Naive B cell (primary cell): ENCODE measurements around the gene ZNF614. TPM values are rescaled to one million over a fixed set of nuclear protein-coding genes. Genes with fewer than 3 reads are reported as not detected.
"Not testable (repeated sequence)": the region's sequence is repeated elsewhere in the genome, so short reads cannot be mapped to it uniquely, and the experiment has no call there.

Experiments used
- ATAC-seq, 2 donors: fragments of 150-1000 bp; cut with Tn5 transposase; 2 replicates each; pipeline ENCODE4 v1.10.0; 2021; ENCODE audit warnings: low read depth in 2 of 2, mild to moderate bottlenecking in 2 of 2, moderate library complexity in 2 of 2
- DNase-seq: peaks from one replicate; pipeline ENCODE4 v3.0.0; 2022
- H3K27ac Mint-ChIP-seq, 6 donors: one replicate each; pipeline ENCODE4 v1.8.0; 2020 to 2022; ENCODE audit warnings: mild to moderate bottlenecking in 6 of 6, mixed read lengths in 6 of 6, moderate library complexity in 5 of 6, inconsistent platforms in 2 of 6
- H3K27me3 Mint-ChIP-seq, 3 donors: one replicate each; pipeline ENCODE4 v1.8.0; 2021 to 2022; ENCODE audit warnings: mixed read lengths in 3 of 3, mild to moderate bottlenecking in 1 of 3
- H3K36me3 Mint-ChIP-seq, 2 donors: one replicate each; pipeline ENCODE4 v1.8.0; 2020 to 2022; ENCODE audit warnings: mixed read lengths in 2 of 2, inconsistent platforms in 1 of 2, mild to moderate bottlenecking in 1 of 2
- H3K4me1 Mint-ChIP-seq, 3 donors: one replicate each; pipeline ENCODE4 v1.8.0; 2020 to 2022; ENCODE audit warnings: mixed read lengths in 3 of 3, inconsistent platforms in 1 of 3, mild to moderate bottlenecking in 1 of 3, moderate library complexity in 1 of 3
- H3K4me3 Mint-ChIP-seq, 8 donors: one replicate each; pipeline ENCODE4 v1.8.0; 2020 to 2022; ENCODE audit warnings: mild to moderate bottlenecking in 8 of 8, mixed read lengths in 8 of 8, moderate library complexity in 8 of 8, inconsistent platforms in 2 of 8
- H3K9me3 Mint-ChIP-seq, 7 donors: one replicate each; pipeline ENCODE4 v1.8.0; 2020 to 2022; ENCODE audit warnings: mixed read lengths in 7 of 7, mild to moderate bottlenecking in 5 of 7, inconsistent platforms in 2 of 7, moderate library complexity in 1 of 7
- polyA plus RNA-seq, 6 donors: library from polyadenylated mRNA; unstranded; fragments of 300-500 nt; fragmentation: Illumina TruSeq; gene quantifications; one replicate each; pipeline ENCODE4 v1.2.3, GENCODE V29; 2021; ENCODE audit warnings: low read depth in 6 of 6

Gene ZNF614
- polyA plus RNA-seq, 6 donors from 2014 or later: 7.1 to 17.2 (median 9.5) TPM

DNA sequence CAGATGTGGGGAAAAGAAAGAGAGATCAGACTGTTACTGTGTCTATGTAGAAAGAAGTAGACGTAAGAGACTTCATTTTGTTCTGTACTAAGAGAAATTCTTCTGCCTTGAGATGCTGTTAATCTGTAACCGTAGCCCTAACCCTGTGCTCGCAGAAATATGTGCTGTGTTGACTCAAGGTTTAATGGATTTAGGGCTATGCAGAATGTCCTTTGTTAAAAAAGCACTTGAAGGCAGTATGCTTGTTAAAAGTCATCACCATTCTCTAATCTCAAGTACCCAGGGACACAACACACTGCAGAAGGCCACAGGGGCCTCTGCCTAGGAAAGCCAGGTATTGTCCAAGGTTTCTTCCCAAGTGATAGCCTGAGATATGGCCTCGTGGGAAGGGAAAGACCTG, 3.7 kb downstream of the ZNF614 start:
- H3K27me3 Mint-ChIP-seq, ATAC-seq, DNase-seq: not testable (repeated sequence)
- Mint-ChIP-seq H3K27ac (peak overlapping the region in 2 of 6 donors; percentile 87 to 92), H3K36me3 (peaks cover 52 to 68% of the 10 kb centered on the region in 2 donors), H3K4me1 (peaks cover 22 to 34% (median 33%) of the 10 kb centered on the region in 3 donors), H3K4me3 (peak overlapping the region in 1 of 8 donors; percentile 47), H3K9me3 (peaks cover 0 to 65% (median 43%) of the 10 kb centered on the region in 7 donors)

DNA sequence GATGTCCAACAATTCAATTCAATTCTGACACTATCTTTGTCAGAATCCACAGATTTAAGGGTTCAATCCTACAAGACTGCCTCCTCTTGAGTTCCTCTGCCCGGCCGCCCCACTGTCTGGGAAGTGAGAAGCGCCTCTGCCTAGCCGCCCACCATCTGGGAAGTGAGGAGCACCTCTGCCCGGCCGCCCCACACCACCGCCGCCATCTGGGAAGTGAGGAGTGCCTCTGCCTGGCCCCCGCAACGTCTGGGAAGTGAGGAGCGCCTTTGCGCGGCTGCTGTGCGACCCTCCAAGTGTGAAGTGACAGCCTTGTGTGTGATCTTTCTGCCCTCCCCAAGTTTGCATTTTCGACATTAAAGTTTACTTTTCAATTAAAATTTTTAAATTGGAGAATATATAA, 6.0 kb downstream of the ZNF614 start:
- H3K9me3 Mint-ChIP-seq: peaks cover 0 to 81% (median 62%) of the 10 kb centered on the region in 7 donors
- ATAC-seq (no peak), DNase-seq (no peak)
- peaks cover 74 to 87% of the 10 kb centered on the region in 2 donors for H3K36me3 Mint-ChIP-seq
- no peaks in the 10 kb centered on the region for H3K27me3 Mint-ChIP-seq
- H3K27ac Mint-ChIP-seq: no peak overlapping the region
- H3K4me3 Mint-ChIP-seq: peak overlapping the region in 1 of 8 donors; percentile 35
- peaks cover 9 to 16% (median 15%) of the 10 kb centered on the region in 3 donors for H3K4me1 Mint-ChIP-seq

GRCh38 chr19:52020506-52020905, 7.7 kb downstream of the ZNF614 start:
- Mint-ChIP-seq H3K36me3 (peaks cover 83 to 96% of the 10 kb centered on the region in 2 donors), H3K4me3 (no peak overlapping the region), H3K27me3 (no peaks in the 10 kb centered on the region), H3K27ac (no peak overlapping the region), H3K9me3 (peaks cover 6 to 88% (median 79%) of the 10 kb centered on the region in 7 donors), H3K4me1 (no peaks in the 10 kb centered on the region)
- DNase-seq: no peak
- ATAC-seq: no peak

DNA sequence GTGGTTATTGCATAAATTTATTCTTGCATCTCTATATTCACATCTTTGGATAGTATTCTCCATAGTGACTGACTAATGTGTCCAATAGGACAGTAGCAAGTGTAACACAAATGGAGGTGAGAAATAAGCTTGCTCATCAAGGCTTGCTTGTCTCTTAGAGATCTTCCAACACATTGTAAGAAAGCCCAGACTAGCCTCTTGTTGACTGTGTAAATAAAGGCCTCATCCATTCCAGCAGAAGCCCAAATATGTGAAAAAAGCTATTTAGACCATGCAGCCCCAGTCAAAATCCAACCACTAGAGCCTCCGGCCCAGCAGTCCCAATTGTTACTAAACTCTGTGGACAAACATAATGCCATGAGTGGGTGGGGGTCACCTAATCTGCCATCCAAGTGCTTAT, 17.5 kb downstream of the ZNF614 start:
- H3K9me3 Mint-ChIP-seq: peaks cover 4 to 46% (median 26%) of the 10 kb centered on the region in 7 donors
- peaks cover 14 to 23% (median 17%) of the 10 kb centered on the region in 3 donors for H3K4me1 Mint-ChIP-seq
- peaks cover 20 to 26% of the 10 kb centered on the region in 2 donors for H3K36me3 Mint-ChIP-seq
- no peak for DNase-seq
- no peak overlapping the region for H3K27ac Mint-ChIP-seq
- no peaks in the 10 kb centered on the region for H3K27me3 Mint-ChIP-seq
- ATAC-seq: no peak
- H3K4me3 Mint-ChIP-seq: peak overlapping the region in 2 of 8 donors; percentile 12 to 26

GRCh38 chr19:52007806-52008557, 20.2 kb downstream of the ZNF614 start, which contains the start of gene ZNF615:
Gene ZNF615, minus strand, starts transcription at chr19:52008211. Its CDS starts 4,500 bp downstream, at chr19:52003711.
- peaks cover 4 to 45% (median 23%) of the 10 kb centered on the region in 7 donors for H3K9me3 Mint-ChIP-seq

GRCh38 chr19:52007451-52007805, 20.8 kb downstream of the ZNF614 start:
- peaks cover 23 to 30% of the 10 kb centered on the region in 2 donors for H3K36me3 Mint-ChIP-seq
- no peak for ATAC-seq
- H3K27me3 Mint-ChIP-seq: no peaks in the 10 kb centered on the region
- peaks cover 4 to 50% (median 24%) of the 10 kb centered on the region in 7 donors for H3K9me3 Mint-ChIP-seq
- peaks cover 14 to 23% (median 17%) of the 10 kb centered on the region in 3 donors for H3K4me1 Mint-ChIP-seq
- H3K4me3 Mint-ChIP-seq: peak overlapping the region; percentile 93 to 99 (median 98)
- no peak for DNase-seq
- H3K27ac Mint-ChIP-seq: peak overlapping the region; percentile 95 to 98 (median 97)

More at GRCh38 chr19:52007806-52008557, 20.2 kb downstream of the ZNF614 start, which contains the start of gene ZNF615:
- ATAC-seq (peak; percentile 80 to 90), DNase-seq (peak; percentile 87)
- Mint-ChIP-seq H3K36me3 (peaks cover 25 to 31% of the 10 kb centered on the region in 2 donors), H3K4me1 (peaks cover 14 to 23% (median 17%) of the 10 kb centered on the region in 3 donors), H3K27ac (peak within 1 kb of the TSS; percentile 95 to 98 (median 97)), H3K4me3 (peak within 1 kb of the TSS; percentile 93 to 99 (median 98)), H3K27me3 (no peaks in the 10 kb centered on the region)

- peaks cover 56 to 70% of the 10 kb centered on the region in 2 donors for H3K36me3 Mint-ChIP-seq
- H3K4me3 Mint-ChIP-seq: no peak overlapping the region
- no peak for ATAC-seq
- no peaks in the 10 kb centered on the region for H3K27me3 Mint-ChIP-seq
- no peak overlapping the region for H3K27ac Mint-ChIP-seq
- H3K9me3 Mint-ChIP-seq: peaks cover 14 to 94% (median 89%) of the 10 kb centered on the region in 7 donors
- no peak for DNase-seq
- H3K4me1 Mint-ChIP-seq: no peaks in the 10 kb centered on the region
Observed at GRCh38 chr19:51994048-51994644, 34.0 kb downstream of the ZNF614 start.

DNA sequence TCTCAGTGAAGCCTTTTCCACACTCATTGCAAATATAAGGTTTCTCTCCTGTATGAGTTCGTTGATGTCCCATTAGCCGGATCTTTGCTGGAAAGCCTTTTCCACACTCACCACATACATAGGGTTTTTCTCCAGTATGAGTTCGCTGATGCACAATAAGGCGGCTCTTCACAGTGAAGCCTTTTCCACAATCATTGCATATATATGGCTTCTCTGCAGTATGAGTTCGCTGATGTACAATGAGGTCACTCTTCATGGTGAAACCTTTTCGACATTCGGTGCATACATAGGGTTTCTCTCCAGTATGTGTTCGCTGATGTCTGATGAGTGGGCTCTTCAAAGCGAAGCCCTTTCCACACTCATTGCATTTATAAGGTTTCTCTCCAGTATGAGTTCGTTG, 34.8 kb downstream of the ZNF614 start:
- peaks cover 20 to 94% (median 88%) of the 10 kb centered on the region in 7 donors for H3K9me3 Mint-ChIP-seq
- H3K4me1 Mint-ChIP-seq: no peaks in the 10 kb centered on the region
- no peaks in the 10 kb centered on the region for H3K27me3 Mint-ChIP-seq
- peaks cover 51 to 70% of the 10 kb centered on the region in 2 donors for H3K36me3 Mint-ChIP-seq
- H3K4me3 Mint-ChIP-seq: no peak overlapping the region
- no peak overlapping the region for H3K27ac Mint-ChIP-seq
- DNase-seq (no peak), ATAC-seq (no peak)

DNA sequence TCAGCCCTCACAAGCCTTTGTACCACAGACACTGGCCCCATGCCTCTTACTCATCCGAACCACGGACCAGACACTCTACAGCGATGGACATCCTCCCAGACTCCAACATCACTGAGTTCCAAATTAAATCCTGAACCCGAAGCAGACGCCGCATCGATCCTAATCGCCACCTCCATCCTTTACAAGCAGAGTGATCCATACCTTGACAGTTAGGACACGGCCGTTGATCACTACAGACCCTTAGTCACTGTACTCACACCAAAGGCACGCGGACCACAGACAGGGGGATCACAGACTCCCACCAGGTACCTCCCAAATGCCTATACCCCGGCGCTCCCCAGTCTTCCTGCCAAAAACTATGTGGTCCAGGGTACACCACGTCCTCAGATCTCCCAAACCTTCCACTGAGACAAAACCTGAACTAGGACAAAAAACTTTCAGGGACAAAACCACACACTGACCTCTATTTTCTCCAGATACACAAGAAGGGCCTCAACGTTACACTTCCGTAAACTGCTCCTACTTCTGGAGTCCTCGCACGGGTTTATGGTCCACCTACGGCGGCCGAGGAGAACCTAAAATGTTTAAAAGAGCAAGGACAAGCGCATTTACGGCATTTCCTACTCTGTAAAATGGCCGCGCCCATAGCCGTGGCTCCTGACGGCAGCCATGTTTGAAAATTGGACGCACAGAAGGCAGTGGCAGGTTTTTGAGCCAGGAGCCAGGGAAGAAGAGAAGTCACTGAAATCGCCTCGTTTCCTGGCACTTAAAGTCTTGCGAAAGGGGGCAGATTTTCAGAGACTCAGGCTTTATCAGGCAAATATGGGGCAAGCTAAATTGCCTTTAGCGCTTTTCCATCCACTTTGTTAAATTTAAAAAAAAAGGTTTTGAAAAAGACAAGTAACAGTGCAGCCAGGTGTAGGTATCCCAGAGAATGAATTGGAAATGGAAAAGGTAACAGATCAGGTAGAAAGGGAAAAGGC, 41.6 kb downstream of the ZNF614 start, which contains the start of gene ZNF350:
TSS of gene ZNF350 (minus strand) at position 532 of the 983 bp plus-strand sequence. CDS start 12,480 bp downstream, outside the sequence.
- Mint-ChIP-seq H3K4me3 (peak within 1 kb of the TSS; percentile 92 to 99 (median 96)), H3K9me3 (peaks cover 18 to 82% (median 61%) of the 10 kb centered on the region in 7 donors), H3K36me3 (peaks cover 37 to 61% of the 10 kb centered on the region in 2 donors), H3K4me1 (peaks cover 12 to 20% (median 14%) of the 10 kb centered on the region in 3 donors), H3K27me3 (no peaks in the 10 kb centered on the region), H3K27ac (peak within 1 kb of the TSS; percentile 92 to 99 (median 94))
- ATAC-seq: peak; percentile 97 to 98
- DNase-seq: peak; percentile 91

DNA sequence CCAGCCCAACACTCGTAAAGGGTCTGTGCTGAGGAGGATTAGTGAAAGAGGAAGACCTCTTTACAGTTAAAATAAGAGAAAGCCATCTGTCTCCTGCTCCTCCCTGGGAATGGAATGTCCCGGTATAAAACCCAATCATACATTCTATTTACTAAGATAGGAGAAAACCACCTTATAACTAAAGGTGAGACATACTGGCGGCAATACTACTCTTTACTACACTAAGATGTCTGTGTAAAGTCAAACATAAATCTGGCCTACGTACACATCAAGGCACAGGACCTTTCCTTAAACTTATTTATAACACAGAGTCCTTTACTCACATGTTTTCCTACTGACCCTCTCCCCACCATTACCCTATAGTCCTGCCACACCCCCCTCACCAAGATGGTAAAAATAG, 44.8 kb downstream of the ZNF614 start:
- ATAC-seq: no peak
- Mint-ChIP-seq H3K27ac (peak overlapping the region in 3 of 6 donors; percentile 3 to 88 (median 59)), H3K9me3 (peaks cover 10 to 85% (median 62%) of the 10 kb centered on the region in 7 donors), H3K27me3 (no peaks in the 10 kb centered on the region), H3K4me3 (peak overlapping the region in 1 of 8 donors; percentile 56), H3K36me3 (peaks cover 61 to 72% of the 10 kb centered on the region in 2 donors), H3K4me1 (peaks cover 16 to 23% (median 19%) of the 10 kb centered on the region in 3 donors)
- no peak for DNase-seq

DNA sequence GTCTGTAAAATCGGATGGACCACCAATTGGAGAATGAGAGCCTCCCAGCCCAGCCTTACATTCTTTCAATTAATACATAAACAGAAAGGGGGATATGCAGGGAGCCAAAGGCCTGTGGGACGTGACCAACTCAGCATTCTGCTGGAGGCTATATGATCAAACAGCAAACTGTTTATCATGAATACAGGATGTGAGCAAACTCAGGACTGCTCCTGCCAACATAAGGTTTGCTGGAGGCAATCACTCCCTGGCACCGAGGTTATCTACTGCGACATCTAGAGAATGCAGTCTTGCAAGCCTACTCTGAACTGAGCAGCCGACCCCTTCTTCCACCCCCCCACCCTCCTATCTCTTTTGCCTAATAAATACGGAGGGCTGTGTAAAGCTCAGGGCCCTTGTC, 47.3 kb downstream of the ZNF614 start:
- peaks cover 9 to 90% (median 69%) of the 10 kb centered on the region in 7 donors for H3K9me3 Mint-ChIP-seq
- ATAC-seq, DNase-seq, H3K27me3 Mint-ChIP-seq, H3K4me3 Mint-ChIP-seq: not testable (repeated sequence)
- H3K27ac Mint-ChIP-seq: peak overlapping the region in 1 of 6 donors; percentile 28
- H3K36me3 Mint-ChIP-seq: peaks cover 74 to 75% of the 10 kb centered on the region in 2 donors
- H3K4me1 Mint-ChIP-seq: peaks cover 7 to 14% (median 10%) of the 10 kb centered on the region in 3 donors

GRCh38 chr19:51980116-51980736, 48.0 kb downstream of the ZNF614 start:
- Mint-ChIP-seq H3K27me3 (no peaks in the 10 kb centered on the region), H3K27ac (no peak overlapping the region), H3K4me3 (no peak overlapping the region), H3K4me1 (peaks cover 4 to 10% (median 9%) of the 10 kb centered on the region in 3 donors), H3K36me3 (peaks cover 75% of the 10 kb centered on the region in 2 donors), H3K9me3 (peaks cover 10 to 88% (median 73%) of the 10 kb centered on the region in 7 donors)
- ATAC-seq (no peak), DNase-seq (no peak)
